GM18868 (cell line): ENCODE results near the gene HSP90AA1.
"Not testable (repeated sequence)": the region's sequence is repeated elsewhere in the genome, so short reads cannot be mapped to it uniquely, and the experiment has no call there.

Experiments
- ATAC-seq: cut with Tn5 transposase; IDR thresholded peaks from one replicate; pipeline ENCODE4 v1.9.1; 2021; ENCODE audit warnings: mild to moderate bottlenecking, moderate library complexity; ENCODE audit not compliant: unreplicated experiment

HSP90AA1 gene

DNA sequence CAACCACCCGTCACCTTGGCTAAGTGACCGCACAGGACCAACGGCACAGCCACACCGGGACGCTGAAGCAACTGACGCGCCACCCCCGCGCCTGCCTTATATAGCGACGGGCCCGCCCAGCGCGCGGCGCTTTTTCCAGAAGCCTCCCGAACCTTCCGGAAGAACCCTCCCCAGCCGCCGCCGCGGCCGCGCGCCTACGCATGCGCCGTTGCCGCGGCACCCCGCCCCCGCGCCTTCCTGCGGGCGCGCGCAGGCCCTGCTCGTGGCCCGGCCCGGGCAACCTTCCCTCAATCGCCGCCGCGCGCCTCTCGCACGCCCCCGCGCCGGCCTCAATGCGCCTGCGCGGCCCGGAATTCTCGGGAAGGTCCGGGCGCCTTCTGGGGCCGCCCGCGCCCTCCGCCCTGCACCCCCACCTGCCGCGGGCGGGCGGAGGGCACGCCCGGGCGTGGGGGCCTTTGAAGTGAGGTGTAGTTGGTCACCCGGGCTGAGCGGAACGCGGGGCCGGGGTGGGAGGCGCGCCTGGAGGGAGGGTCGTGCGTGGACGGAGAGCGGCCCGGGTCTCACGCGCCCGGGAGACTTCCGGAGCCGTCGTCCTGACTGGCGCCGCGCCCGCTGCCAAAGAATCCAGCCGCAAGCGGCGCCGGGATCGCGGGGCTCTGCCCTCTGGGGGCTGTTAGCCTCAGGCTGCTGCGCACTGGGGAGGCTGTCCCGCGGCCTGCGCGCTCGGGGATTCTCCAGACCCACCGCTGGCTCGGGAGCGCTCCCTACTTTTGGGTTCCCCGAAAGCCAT, at the start of gene HSP90AA1:
HSP90AA1 (minus strand) TSS at position 73 of the 790 bp plus-strand sequence. CDS start 666 bp downstream, outside the sequence.
- ATAC-seq, result peak; percentile 65

DNA sequence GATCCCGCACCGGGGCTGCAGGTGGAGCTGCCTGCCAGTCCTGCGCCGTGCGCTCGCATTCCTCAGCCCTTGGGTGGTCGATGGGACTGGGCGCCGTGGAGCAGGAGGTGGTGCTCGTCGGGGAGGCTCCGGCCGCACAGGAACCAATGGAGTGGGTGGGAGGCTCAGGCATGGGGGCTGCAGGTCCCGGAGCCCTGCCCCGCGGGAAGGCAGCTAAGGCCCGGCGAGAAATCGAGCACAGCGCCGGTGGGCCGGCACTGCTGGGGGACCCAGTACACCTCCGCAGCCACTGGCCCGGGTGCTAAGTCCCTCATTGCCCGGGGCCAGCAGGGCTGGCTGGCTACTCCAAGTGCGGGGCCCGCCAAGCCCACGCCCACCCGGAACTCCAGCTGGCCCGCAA, 48.6 kb upstream of the HSP90AA1 start:
- ATAC-seq, result not testable (repeated sequence)

DNA sequence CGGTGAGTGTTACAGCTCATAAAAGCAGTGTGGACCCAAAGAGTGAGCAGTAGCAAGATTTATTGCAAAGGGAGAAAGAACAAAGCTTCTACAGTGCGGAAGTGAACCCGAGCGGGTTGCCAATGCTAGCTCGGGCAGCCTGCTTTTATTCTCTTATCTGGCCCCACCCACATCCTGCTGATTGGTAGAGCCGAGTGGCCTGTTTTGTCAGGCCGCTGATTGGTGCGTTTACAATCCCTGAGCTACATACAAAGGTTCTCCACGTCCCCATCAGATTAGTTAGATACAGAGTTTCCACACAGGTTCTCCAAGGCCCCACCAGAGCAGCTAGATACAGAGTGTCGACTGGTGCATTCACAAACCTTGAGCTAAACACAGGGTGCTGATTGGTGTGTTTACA, 47.9 kb upstream of the HSP90AA1 start:
- ATAC-seq, result not testable (repeated sequence)

DNA sequence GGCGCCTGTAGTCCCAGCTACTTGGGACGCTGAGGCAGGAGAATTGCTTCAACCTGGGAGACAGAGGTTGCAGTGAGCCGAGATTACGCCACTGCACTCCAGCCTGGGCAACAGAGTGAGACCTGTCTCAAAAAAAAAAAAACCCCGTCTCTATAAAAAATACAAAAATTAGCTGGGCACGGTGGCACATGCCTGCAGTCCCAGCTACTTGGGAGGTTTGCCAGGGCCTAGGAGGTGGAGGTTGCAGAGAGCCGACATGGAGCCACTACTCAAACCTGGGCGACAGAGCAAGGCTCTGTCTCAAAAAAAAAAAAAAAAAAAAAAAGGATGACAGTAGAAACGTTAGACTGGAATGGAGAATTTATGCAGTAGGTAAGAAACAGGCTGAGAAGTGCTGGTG, 47.2 kb upstream of the HSP90AA1 start:
- not testable (repeated sequence) for ATAC-seq

DNA sequence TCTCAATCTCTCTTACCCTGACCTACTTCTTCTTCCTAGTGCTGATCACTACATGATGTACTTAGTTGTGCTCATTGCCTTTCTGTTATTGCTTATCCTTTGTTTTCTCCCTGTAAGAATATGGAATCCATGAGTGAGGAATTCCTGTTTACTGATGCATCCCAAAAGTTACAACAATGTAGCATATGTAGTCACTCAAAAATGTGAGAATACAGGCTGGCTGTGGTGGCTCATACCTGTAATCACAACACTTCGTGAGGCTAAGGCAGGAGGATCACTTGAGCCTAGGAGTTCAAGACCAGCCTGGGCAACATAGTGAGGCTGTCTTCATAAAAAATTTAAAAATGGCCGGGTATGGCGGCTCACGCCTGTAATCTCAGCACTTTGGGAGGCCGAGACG, 44.9 kb upstream of the HSP90AA1 start:
- ATAC-seq, result no peak

DNA sequence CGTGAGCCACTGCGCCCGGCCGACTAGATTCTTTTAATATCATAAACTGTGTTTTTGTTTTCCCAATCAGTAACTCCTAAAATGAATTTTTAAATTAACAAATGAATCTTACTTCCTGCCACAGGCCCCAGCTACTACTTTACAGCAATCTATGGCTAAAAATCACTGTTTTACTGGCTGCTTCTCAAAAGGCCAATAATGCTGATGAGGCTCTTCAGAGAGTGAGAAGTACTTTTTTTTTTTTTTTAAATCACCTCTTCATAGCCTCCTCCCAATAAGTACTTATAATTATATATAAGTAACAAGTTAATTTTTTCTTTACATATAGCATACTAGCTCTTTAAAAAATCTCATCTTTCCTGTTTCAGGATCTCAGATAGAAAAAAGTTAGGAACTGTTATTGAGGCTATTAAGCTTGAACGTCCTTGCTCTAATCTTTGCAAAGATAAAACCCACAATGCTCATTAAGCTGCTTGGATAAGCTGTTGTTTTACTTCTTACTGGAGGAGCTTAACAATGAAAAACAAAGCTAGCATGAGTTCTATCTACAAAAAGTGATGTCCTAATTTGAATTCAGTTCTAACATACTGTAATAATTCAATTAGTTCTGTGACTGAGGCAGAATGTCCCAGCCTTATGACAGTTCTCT, 40.1 kb upstream of the HSP90AA1 start:
- no peak for ATAC-seq

DNA sequence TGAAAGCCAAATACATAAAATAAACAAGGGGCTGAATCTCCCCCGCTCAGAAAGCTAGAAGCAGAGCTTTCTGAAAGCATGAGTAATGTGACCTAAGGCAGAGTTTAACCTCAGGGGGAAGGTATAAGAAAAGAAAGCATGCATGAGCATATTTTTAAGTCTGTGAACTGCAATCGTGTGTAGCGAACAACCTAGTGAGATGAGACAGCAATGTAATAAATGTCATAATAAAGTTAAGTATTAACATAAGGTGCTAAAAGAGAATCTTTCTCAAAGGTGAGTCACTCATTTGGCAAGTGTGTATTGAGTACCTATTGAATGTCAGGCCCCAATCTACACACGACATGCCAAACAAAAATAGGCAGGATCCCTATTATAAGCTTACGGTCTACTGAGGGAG, 38.7 kb upstream of the HSP90AA1 start:
- no peak for ATAC-seq

DNA sequence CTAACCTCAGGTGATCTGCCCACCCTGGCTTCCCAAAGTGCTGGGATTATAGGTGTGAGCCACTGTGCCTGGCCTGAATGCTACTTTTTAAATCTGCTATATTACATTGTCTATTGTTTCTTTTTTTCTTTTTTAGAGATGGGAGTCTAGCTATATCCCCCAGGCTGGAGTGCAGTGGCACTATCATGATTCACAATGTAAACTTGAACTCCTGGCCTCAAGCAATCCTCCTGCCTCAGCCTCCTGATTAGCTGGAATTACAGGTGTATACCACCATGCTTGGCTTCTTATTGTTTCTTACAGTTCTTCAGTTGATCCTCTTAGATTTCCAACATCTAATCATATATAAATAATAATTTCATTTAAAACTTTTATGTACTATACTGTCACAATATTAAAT, 37.6 kb upstream of the HSP90AA1 start:
- no peak for ATAC-seq

DNA sequence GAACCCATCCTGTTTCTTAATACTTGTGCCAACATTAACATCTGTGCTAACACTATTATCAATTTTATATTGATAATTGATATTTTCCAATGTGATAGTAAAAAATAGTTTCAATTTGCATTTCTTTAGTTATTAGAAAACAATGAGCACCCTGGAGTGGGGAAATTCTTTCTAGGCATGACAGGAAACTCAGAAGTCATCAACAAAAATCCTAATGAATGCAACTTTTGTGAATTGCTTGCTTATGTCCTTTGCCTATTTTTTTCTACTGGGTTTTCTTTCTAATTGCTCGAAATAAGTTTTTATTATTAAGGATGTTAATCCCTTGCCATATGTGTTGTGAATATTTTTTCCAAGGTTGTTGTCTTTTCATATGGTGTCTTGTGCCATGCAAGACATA, 34.7 kb upstream of the HSP90AA1 start:
- no peak for ATAC-seq

DNA sequence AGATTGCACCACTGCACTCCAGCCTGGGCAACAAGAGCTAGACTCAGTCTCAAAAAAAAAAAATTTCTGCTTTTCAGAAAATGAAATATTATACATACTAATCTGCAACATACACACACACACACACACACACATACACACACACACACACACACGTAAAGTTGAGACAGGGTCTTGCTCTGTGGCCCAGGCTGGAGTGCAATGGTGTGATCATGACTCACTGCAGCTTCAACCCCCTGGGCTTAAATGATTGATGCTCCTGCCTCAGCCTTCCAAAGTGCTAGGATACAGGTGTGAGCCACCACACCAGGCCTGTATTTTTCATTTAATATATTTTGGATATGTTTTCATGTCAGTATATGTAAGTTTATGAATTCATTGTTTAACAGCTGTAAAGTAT, 34.0 kb upstream of the HSP90AA1 start:
- ATAC-seq, result no peak

DNA sequence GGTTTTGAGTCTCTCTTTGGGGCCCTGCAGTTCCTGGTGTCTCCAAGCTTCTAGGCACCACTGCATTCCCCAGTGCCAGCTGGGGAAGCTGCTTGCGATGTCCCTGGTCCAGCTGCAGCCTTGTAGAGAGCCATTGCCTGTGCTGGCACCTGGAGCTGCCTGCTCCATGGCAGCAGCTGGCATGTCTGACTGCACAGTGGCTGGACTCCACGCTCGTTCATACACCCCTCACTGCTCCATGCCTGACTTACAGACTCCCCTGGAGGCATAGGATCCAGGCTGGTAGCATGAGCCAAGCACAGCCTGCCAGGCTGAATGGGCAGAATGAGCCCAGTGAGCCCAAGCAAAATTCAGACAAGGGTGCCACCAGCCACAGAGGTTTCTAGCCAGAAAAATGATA, 31.0 kb upstream of the HSP90AA1 start:
- ATAC-seq, result no peak

DNA sequence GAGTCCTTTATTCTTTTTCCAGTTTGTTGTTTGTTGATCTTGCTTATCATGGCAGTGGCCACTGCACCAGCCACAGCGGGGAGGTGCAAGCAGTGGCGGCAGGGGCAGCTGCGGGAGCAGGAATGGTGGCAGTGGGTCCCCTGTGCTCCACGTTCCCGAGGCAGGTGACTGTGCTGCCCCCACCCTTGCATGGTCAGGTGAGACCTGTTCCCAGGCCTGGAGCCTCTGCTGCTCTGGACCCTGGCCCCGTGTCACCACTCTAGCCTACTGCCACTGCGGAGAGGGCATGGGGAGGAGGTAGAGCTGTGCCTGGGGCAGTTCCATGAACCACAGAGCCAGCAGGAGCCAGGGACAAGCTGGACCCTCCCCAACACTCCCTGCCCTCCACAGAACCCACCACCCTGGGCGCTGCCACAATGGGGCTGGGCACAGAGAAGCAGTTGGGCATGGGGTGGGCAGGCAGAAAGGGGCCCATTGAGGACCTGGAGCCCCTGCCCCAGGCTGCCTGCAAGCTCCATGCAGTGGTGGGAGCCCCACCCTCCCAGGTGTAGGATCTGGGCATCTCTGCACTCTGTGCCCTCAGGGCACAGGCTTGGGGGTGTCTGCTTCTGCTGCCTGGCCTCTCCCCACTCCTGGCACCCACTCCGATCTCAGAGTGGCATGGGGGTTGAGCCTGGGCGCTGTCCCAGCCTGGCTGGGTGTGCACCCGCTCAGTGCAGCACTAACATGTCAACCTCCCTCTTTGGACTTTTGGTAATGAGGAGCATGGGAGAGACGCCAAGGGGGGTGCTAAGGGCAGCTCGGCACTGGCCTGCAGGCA, 29.7 kb upstream of the HSP90AA1 start:
- ATAC-seq, result no peak

DNA sequence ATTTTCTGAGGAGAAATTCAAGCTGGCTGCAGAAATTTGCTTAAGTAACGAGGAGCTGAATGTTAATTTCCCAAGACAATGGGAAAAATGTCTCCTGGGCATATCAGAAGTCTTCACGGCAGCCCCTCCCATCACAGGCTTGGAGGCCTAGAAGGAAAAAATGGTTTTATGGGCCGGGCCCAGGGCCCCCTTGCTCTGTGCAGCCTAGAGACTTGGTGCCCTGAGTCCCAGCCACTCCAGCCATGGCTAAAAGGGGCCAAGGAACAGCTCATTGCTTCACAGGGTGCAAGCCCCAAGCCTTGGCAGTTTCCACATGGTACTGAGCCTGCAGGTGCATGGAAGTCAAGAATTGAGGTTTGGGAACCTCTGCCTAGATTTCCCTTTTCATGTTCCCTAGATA, 24.3 kb upstream of the HSP90AA1 start:
- no peak for ATAC-seq

DNA sequence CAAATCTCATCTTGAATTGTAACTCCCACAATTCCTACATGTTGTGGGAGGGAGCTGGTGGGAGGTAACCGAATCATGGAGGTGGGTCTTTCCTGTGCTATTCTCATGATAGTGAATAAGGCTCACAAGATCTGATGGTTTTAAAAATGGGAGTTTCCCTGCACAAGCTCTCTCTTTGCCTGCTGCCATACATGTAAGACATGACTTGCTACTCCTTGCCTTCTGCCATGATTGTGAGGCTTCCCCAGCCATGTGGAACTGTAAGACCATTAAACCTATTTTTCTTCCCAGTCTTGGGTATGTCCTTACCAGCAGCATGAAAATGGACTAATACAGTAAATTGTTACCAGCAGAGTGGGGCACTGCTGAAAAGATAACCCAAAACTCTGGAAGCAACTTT, 22.5 kb upstream of the HSP90AA1 start:
- ATAC-seq, result not testable (repeated sequence)

DNA sequence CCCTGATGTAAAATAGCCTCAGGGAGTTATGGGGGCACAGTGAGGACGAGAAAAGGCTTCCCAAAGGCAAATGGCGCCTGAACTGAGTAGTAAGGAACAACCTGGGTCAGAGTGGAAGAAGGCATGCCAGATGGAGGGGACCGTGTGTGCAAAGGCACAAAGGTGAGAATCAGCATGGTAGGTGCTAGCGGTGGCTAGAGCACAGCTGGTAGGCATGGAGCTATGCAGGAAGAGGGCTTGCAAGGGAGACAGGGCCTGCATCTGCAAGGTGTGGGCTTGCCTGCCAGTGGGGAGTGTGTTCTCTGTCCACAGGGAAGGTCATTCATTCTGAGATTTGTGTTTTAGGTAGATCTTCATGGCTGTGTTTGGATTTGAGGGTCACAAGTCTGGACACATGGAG, 18.5 kb upstream of the HSP90AA1 start:
- ATAC-seq, result no peak

DNA sequence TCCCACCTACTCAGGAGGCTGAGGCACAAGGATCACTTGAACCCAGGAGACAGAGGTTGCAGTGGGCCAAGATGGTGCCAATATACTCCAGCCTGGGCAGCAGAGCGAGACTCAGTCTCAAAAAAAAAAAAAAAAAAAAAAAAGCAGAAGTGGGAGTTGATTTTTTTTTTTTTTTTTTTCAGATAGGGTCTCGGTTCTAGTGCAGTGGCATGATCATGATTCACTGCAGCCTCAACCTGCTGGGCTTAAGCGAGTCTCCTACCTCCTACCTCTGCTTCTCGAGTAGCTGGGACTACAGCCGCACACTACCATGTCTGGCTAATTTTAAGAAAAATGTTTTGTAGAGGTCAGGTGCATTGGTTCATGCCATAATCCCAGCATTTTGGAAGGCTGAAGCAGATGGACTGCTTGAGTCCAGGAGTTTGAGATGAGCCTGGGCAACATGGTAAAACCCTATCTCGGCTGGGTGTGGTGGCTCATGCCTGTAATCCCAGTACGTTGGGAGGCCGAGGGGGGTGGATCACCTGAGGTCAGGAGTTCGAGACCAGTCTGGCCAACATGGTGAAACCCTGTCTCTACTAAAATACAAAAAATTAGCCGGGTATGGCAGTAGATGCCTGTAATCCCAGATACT, 16.3 kb upstream of the HSP90AA1 start:
- peak; percentile 46 for ATAC-seq

DNA sequence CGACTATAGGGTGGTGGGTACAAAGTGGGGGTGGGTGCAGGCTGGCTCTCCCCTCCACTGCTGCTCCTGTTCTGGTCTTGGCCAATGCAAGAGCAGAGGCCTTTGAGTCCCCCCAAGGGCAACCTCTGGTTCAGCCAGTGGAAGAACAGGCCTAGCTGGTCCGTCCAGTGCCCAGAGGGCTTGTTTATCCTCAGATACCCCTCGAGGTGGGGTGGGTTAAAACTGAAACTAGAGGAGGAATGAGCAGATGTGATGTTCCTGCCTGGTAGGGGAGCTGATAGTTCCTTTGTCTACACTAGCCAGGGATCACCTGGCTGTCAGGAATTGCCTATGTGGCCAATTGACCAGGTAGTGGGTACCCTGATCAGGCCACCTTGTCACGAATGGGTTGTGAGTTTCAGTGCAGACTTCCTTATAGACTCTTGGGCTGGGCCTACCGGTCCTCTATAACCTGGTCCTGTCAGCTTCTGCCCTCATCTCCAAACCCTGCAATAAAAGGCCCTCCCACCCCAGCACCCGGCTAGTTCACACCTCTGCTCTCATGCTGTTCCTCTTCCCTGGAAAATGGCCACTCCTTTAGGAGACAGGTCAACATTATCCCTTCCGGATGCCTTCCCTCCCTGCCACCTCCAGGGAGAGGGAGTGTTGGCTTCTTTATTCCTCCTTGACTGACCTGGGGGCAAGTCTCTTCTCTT, 10.7 kb upstream of the HSP90AA1 start:
- no peak for ATAC-seq

DNA sequence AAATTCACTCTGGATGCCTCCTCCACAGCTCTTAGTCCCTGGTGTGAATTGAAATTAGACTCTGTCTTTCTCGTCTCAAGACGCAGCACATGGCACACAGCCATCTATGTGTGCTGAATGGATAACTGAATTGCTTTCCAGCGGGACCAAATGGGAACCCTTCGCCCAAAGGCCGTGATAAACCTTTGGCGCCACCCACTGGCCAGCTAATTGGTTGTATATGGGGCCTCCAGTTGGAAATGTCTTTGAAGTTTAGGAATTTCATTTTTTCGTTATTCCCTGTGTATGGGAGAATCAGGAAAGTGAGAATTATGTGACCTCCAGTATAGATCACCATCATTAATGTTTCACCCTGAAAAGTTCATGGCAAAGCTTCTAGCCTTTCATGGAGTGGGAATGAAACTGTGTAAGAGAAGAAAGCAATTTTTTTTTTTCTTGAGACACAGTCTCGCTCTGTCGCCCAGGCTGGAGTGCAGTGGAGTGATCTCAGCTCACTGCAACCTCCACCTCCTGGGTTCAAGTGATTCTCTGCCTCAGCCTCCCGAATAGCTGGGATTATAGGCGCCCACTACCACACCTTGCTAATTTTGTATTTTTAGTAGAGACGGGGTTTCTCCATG, 9.8 kb upstream of the HSP90AA1 start:
- no peak for ATAC-seq

DNA sequence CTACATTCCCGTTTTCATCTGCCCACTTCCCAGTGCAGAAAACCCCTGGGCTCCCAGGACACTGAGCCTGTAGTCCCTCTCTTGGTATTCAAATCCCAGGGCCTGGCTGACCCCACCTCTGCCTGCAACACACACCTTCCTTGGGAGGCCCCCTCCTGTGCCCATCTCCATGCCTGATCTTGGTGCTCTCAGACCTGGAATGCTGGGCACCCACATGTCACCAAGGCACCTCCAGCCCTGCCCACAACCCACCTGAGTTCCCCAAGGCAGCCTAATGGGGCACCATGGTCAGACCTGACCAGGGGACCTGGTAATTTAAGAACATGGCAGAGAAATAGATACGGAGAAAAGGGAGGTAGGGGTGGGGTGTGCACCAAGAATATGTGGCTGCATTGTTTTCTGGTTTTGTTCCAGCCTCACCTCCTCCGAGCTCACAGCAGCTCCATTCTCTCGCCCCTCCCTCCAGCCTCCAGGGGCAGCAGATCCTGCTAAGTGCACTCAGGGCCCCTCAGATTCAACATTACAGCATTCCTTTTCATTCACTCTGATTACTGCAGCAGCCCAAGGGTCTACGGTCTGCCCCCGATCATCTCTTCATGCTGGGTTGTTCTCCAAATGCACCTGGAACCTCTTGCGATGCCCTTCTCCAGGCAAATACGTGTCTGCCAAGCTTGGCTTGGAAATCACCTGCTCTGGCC, 9.2 kb upstream of the HSP90AA1 start:
- ATAC-seq, result no peak
